SK-N-SH (cell line): Measurements from ENCODE around the gene MYO5C.

ENCODE experiments used
- EP300 ChIP-seq, 2 experiments: IDR thresholded peaks; 2 replicates each; pipeline versions ENCODE4 v1.4.0 to v1.6.1; 2012; ENCODE audit warnings: borderline replicate concordance in 1 of 2, low read depth in 1 of 2, low read length in 1 of 2
- EZH2phosphoT487 ChIP-seq: fragments of 200-600 bp; sonication (generic); IDR thresholded peaks from 2 replicates; pipeline ENCODE4 v1.6.1; 2017; ENCODE audit warnings: low read depth, mixed run types, mild to moderate bottlenecking, antibody characterized with exemption, moderate library complexity, borderline replicate concordance
- FOXM1 ChIP-seq: IDR thresholded peaks from 2 replicates; pipeline ENCODE4 v1.4.0; 2012; ENCODE audit warnings: low read depth, mild to moderate bottlenecking
- GABPA ChIP-seq: IDR thresholded peaks from 2 replicates; pipeline ENCODE4 v1.4.0; 2012; ENCODE audit warnings: low read depth, mild to moderate bottlenecking
- NRF1 ChIP-seq: IDR thresholded peaks from 2 replicates; pipeline ENCODE4 v1.6.1; 2012; ENCODE audit warnings: low read depth, mild to moderate bottlenecking, low read length
- POLR2AphosphoS5 ChIP-seq: IDR thresholded peaks from 2 replicates; pipeline ENCODE4 v1.6.1; 2012; ENCODE audit warnings: low read depth, low read length
- RAD21 ChIP-seq: IDR thresholded peaks from 2 replicates; pipeline ENCODE4 v1.6.1; 2012; ENCODE audit warnings: mild to moderate bottlenecking, low read length
- RCOR1 ChIP-seq: fragments of 150-350 bp; IDR thresholded peaks from 2 replicates; pipeline ENCODE4 v1.6.1; 2017; ENCODE audit warnings: antibody characterized with exemption, low read length
- YY1 ChIP-seq: IDR thresholded peaks from 2 replicates; pipeline ENCODE4 v1.4.0; 2012; ENCODE audit warnings: low read depth, mild to moderate bottlenecking
- TF ChIP-seq, protein P1 (sequence below): fragments of 200-600 bp; sonication (generic); IDR thresholded peaks from 2 replicates; pipeline ENCODE4 v1.6.1; 2017; ENCODE audit warnings: antibody characterized with exemption, mild to moderate bottlenecking, moderate library complexity
- TF ChIP-seq, protein P2 (sequence below): fragments of 150-350 bp; IDR thresholded peaks from 2 replicates; pipeline ENCODE4 v1.6.1; 2017; ENCODE audit warnings: antibody characterized with exemption, low read length, low read depth, borderline replicate concordance
- TF ChIP-seq, protein P3 (sequence below): IDR thresholded peaks from 2 replicates; pipeline ENCODE4 v1.4.0; 2012; ENCODE audit warnings: low read depth

DNA sequence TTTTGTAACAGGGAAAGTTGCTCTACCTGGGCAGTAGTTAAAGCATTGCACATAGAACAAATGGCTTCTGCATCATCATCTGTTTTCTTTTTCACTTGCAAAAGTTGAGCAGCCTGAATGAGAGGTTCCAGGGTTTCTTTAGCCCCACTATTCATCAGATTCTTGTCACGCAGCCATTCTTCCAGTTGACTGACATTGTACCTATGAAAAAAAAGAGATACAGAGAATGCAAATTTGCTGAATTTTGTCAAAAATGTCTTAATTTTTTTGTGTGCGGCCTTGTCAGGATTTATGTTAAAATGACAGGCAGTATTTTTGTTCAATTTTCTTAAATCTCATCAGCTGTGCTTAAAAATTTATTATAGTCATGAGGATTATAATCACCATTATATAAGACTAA lies 21.4 kb upstream of the MYO5C start:
- TF ChIP-seq, protein P1, sequence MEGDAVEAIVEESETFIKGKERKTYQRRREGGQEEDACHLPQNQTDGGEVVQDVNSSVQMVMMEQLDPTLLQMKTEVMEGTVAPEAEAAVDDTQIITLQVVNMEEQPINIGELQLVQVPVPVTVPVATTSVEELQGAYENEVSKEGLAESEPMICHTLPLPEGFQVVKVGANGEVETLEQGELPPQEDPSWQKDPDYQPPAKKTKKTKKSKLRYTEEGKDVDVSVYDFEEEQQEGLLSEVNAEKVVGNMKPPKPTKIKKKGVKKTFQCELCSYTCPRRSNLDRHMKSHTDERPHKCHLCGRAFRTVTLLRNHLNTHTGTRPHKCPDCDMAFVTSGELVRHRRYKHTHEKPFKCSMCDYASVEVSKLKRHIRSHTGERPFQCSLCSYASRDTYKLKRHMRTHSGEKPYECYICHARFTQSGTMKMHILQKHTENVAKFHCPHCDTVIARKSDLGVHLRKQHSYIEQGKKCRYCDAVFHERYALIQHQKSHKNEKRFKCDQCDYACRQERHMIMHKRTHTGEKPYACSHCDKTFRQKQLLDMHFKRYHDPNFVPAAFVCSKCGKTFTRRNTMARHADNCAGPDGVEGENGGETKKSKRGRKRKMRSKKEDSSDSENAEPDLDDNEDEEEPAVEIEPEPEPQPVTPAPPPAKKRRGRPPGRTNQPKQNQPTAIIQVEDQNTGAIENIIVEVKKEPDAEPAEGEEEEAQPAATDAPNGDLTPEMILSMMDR: no peak
- TF ChIP-seq YY1: no peak
- TF ChIP-seq GABPA: no peak
- TF ChIP-seq RCOR1: no peak
- TF ChIP-seq FOXM1: no peak
- TF ChIP-seq, protein P2, sequence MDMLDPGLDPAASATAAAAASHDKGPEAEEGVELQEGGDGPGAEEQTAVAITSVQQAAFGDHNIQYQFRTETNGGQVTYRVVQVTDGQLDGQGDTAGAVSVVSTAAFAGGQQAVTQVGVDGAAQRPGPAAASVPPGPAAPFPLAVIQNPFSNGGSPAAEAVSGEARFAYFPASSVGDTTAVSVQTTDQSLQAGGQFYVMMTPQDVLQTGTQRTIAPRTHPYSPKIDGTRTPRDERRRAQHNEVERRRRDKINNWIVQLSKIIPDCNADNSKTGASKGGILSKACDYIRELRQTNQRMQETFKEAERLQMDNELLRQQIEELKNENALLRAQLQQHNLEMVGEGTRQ: no peak
- TF ChIP-seq, protein P3, sequence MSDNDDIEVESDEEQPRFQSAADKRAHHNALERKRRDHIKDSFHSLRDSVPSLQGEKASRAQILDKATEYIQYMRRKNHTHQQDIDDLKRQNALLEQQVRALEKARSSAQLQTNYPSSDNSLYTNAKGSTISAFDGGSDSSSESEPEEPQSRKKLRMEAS: no peak
- TF ChIP-seq EP300 (IDR thresholded peaks at IDR 0.05; ENCODE audit: borderline replicate concordance in 1 of 2, low read depth in 1 of 2, low read length in 1 of 2): no peak
- TF ChIP-seq EZH2phosphoT487: no peak
- TF ChIP-seq POLR2AphosphoS5: no peak
- no peak for TF ChIP-seq RAD21
- no peak for TF ChIP-seq NRF1
